ENCODE measurements around the gene C10orf62. TPM values are rescaled to one million over a fixed set of nuclear protein-coding genes. Genes with fewer than 3 reads are reported as not detected.

The C10orf62 gene
- polyA plus RNA-seq, 1 donor (not counting 4 experiments of a cell fraction or from before 2014, with no cell fraction given): not detected

DNA sequence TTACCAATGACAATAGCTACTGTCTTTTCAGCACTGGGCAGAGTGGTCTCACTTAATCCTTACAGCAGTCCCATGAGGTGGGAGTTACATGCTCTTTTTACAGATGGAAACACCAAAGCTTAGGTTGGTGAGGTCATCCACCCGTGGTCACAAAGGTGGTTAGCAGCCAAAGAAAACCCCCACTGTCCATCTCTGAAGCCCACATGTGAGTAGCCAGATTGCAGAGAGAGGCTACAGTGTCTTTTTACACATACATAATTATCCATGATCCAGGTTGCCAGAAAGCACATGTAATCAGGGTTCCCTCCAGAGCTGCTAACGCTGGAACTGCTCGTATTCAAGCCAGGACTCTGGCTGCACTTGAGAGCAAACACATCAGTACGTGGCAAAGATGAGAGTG is 41.6 kb upstream of the C10orf62 start:
- dilution Hi-C loops (cut with MboI; ENCODE audit: extremely low pct_ligation_motif_present, low sequenced_read_pairs): no loop called here
- peaks cover 21% of the 10 kb centered on the region for H3K79me2 ChIP-seq (ENCODE audit: control insufficient read depth, insufficient read depth, low read length)
- H3K4me1 ChIP-seq (ENCODE audit: control insufficient read depth, extremely low read depth, insufficient read depth, low read length): peaks cover 34% of the 10 kb centered on the region
- H3K27me3 ChIP-seq (ENCODE audit: control insufficient read depth, extremely low read depth, insufficient read depth, low read length): no peaks in the 10 kb centered on the region
- FAIRE-seq (no peak), DNase-seq (ENCODE audit: low read depth, low spot score) (no peak)
- no peak overlapping the region for H3K4me3 ChIP-seq (ENCODE audit: control insufficient read depth in 2 of 3, extremely low read depth in 1 of 3, insufficient read depth in 2 of 3, low read depth in 1 of 3, low read length in 3 of 3)
- no peak overlapping the region for H3K27ac ChIP-seq (ENCODE audit: control insufficient read depth, insufficient read depth, low read length)
- H4K20me1 ChIP-seq (ENCODE audit: control insufficient read depth, extremely low read depth, insufficient read depth, low read length): no peaks in the 10 kb centered on the region
- H3K36me3 ChIP-seq (ENCODE audit: control insufficient read depth in 2 of 2, extremely low read depth in 1 of 2, insufficient read depth in 2 of 2, low read length in 2 of 2): no peaks in the 10 kb centered on the region
- H3K9me3 ChIP-seq (ENCODE audit: control insufficient read depth, low read depth, low read length): no peaks in the 10 kb centered on the region
- no peak for TF ChIP-seq CTCF (optimal IDR thresholded peaks at IDR 0.05 in 1 of 3, IDR thresholded peaks at IDR 0.05 in 1 of 3, conservative IDR thresholded peaks at IDR 0.05 in 1 of 3; ENCODE audit: extremely low read depth in 1 of 3, insufficient read depth in 2 of 3, low read length in 3 of 3)
- TF ChIP-seq EZH2 (IDR thresholded peaks at IDR 0.05; ENCODE audit: low read length): no peak
- H3K9me1 ChIP-seq (ENCODE audit: control insufficient read depth, extremely low read depth, insufficient read depth, low read length): no peaks in the 10 kb centered on the region
- no peak overlapping the region for H2AFZ ChIP-seq (ENCODE audit: control insufficient read depth, low read length)
- H3K4me2 ChIP-seq (ENCODE audit: control insufficient read depth, extremely low read depth, insufficient read depth, low read depth, low read length): no peak overlapping the region
- no peak overlapping the region for H3K9ac ChIP-seq (ENCODE audit: control insufficient read depth, extremely low read depth, insufficient read depth, low read length)

DNA sequence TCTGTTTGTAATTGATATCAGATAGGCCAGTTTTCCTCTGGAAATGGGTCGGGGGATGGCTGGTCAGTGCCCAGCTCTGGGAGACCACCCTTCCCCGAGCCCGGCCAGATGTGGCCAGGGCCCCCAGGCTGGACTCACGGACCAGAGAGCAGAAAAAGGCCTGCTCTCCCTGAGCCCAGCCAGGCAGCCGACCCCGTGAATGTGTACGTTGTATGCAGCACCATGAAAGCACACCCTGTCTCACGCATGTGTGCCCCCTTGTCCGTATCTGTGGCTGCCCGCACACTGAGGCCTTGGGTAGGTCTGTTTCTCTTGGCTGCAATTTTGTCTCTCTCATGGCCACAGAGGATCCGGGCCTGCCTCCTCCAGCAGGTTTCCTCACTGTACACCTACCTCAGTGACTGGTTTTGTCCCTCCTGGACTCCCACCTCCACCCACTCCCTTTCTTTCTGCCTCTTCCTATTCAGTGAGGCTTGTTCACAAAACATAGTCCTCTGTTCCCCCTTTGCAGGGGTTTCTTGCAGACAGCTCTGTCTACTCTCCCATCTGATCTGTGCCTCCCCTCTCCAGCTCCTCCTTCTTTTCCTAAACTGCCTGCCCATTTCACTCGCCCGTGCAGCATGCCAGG is 40.6 kb upstream of the C10orf62 start:
- H3K36me3 ChIP-seq (ENCODE audit: control insufficient read depth in 2 of 2, extremely low read depth in 1 of 2, insufficient read depth in 2 of 2, low read length in 2 of 2): no peaks in the 10 kb centered on the region
- H3K27me3 ChIP-seq (ENCODE audit: control insufficient read depth, extremely low read depth, insufficient read depth, low read length): no peaks in the 10 kb centered on the region
- no peaks in the 10 kb centered on the region for H3K9me3 ChIP-seq (ENCODE audit: control insufficient read depth, low read depth, low read length)
- no peaks in the 10 kb centered on the region for H4K20me1 ChIP-seq (ENCODE audit: control insufficient read depth, extremely low read depth, insufficient read depth, low read length)
- H3K27ac ChIP-seq (ENCODE audit: control insufficient read depth, insufficient read depth, low read length): peak overlapping the region; percentile 78
- H3K79me2 ChIP-seq (ENCODE audit: control insufficient read depth, insufficient read depth, low read length): peaks cover 21% of the 10 kb centered on the region
- peak overlapping the region; percentile 4 for H3K9ac ChIP-seq (ENCODE audit: control insufficient read depth, extremely low read depth, insufficient read depth, low read length)
- no peak for TF ChIP-seq EZH2 (IDR thresholded peaks at IDR 0.05; ENCODE audit: low read length)
- no peak for TF ChIP-seq CTCF (optimal IDR thresholded peaks at IDR 0.05 in 1 of 3, IDR thresholded peaks at IDR 0.05 in 1 of 3, conservative IDR thresholded peaks at IDR 0.05 in 1 of 3; ENCODE audit: extremely low read depth in 1 of 3, insufficient read depth in 2 of 3, low read length in 3 of 3)
- dilution Hi-C loops (cut with MboI; ENCODE audit: extremely low pct_ligation_motif_present, low sequenced_read_pairs): no loop called here
- H3K4me2 ChIP-seq (ENCODE audit: control insufficient read depth, extremely low read depth, insufficient read depth, low read depth, low read length): peak overlapping the region; percentile 75
- H3K4me1 ChIP-seq (ENCODE audit: control insufficient read depth, extremely low read depth, insufficient read depth, low read length): peaks cover 32% of the 10 kb centered on the region
- H2AFZ ChIP-seq (ENCODE audit: control insufficient read depth, low read length): no peak overlapping the region
- H3K9me1 ChIP-seq (ENCODE audit: control insufficient read depth, extremely low read depth, insufficient read depth, low read length): no peaks in the 10 kb centered on the region
- no peak overlapping the region for H3K4me3 ChIP-seq (ENCODE audit: control insufficient read depth in 2 of 3, extremely low read depth in 1 of 3, insufficient read depth in 2 of 3, low read depth in 1 of 3, low read length in 3 of 3)
- DNase-seq (ENCODE audit: low read depth, low spot score) (no peak), FAIRE-seq (no peak)

Measured in keratinocyte (primary cell).